Neural cell (in vitro differentiated cells): ENCODE data around the gene BTRC.
"Not testable (repeated sequence)": the region's sequence is repeated elsewhere in the genome, so short reads cannot be mapped to it uniquely, and the experiment has no call there.

ENCODE experiments used
- CTCF ChIP-seq: fragments of 450-650 bp; IDR thresholded peaks from 2 replicates; pipeline ENCODE4 v1.5.1; 2014; ENCODE audit warnings: antibody characterized with exemption, mild to moderate bottlenecking, moderate library complexity; ENCODE audit not compliant: poor library complexity, severe bottlenecking
- EP300 ChIP-seq: fragments of 450-650 bp; conservative IDR thresholded peaks from 2 replicates; pipeline ENCODE4 v1.6.1; 2014; ENCODE audit warnings: antibody characterized with exemption, mild to moderate bottlenecking, moderate library complexity; ENCODE audit not compliant: poor library complexity, severe bottlenecking
- EZH2 ChIP-seq: fragments of 200-600, 300-800 bp; shearing (Covaris generic), sonication (generic); IDR thresholded peaks from 2 replicates; pipeline ENCODE4 v1.6.1; 2014; ENCODE audit warnings: antibody characterized with exemption, low read length, borderline replicate concordance, mild to moderate bottlenecking; ENCODE audit not compliant: insufficient read depth, poor library complexity, severe bottlenecking
- MXI1 ChIP-seq: fragments of 450-650 bp; conservative IDR thresholded peaks from 2 replicates; pipeline ENCODE4 v1.6.1; 2014; ENCODE audit warnings: antibody characterized with exemption, mild to moderate bottlenecking; ENCODE audit not compliant: poor library complexity, severe bottlenecking
- POLR2AphosphoS5 ChIP-seq: IDR thresholded peaks from 2 replicates; pipeline ENCODE4 v1.6.1; 2012
- SMC3 ChIP-seq: fragments of 450-650 bp; conservative IDR thresholded peaks from 2 replicates; pipeline ENCODE4 v1.6.1; 2014; ENCODE audit warnings: antibody characterized with exemption, mild to moderate bottlenecking, moderate library complexity; ENCODE audit not compliant: poor library complexity
- TAF1 ChIP-seq: IDR thresholded peaks from 2 replicates; pipeline ENCODE4 v1.6.1; 2012; ENCODE audit warnings: low read depth

- not testable (repeated sequence) for TF ChIP-seq CTCF, POLR2AphosphoS5, EZH2, EP300, TAF1, MXI1, SMC3
Observed at GRCh38 chr10:101389532-101389931, 35.6 kb downstream of the BTRC start.
